Activated CD8-positive, alpha-beta memory T cell treated with anti-CD3 and anti-CD28 coated beads, Interleukin-2, amount 50 U/mL, for 24 hours (primary cell): ENCODE data around the gene GDNF.
"Not testable (repeated sequence)": the region's sequence is repeated elsewhere in the genome, so short reads cannot be mapped to it uniquely, and the experiment has no call there.

Source experiments
- DNase-seq: peaks from one replicate; pipeline ENCODE4 v3.0.0-alpha.2; 2020; ENCODE audit errors: extremely low read depth

Gene GDNF, protein sequence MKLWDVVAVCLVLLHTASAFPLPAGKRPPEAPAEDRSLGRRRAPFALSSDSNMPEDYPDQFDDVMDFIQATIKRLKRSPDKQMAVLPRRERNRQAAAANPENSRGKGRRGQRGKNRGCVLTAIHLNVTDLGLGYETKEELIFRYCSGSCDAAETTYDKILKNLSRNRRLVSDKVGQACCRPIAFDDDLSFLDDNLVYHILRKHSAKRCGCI

DNA sequence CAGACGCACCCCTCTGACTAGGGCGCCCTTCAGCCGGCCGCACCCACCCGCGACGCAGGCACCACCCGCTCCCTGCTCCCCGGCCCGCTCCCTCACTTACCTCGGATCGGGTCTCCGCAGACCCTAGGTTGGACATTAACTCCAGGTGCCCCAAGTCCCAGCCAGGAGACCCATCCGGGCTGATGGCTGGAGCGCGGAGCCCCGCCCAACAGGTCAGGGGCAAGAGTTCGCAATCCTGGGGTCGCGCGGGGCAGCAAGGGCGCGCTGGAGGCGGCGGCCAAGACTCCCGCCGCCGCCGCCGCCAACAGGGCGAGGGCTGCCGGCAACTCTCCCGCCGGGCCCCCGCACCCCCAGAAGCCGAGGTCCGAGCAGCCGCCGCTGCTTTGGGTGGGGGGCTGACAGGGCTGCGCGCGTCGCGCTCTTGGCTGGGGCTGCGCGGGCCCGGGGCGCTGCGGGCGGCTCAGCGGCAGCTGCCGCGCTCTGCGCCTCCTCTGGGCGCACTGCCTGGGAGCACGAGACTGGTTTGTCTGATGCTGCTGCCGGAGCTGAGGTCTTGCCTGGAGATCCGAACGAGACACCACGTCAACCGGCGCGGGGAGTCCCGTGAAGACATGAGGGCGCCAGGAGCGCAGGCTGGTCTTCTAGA, at the start of gene GDNF:
Gene GDNF, minus strand, starts transcription at position 635 of the 646 bp plus-strand sequence. CDS start 5,245 bp downstream, outside the sequence.
- DNase-seq: no peak

DNA sequence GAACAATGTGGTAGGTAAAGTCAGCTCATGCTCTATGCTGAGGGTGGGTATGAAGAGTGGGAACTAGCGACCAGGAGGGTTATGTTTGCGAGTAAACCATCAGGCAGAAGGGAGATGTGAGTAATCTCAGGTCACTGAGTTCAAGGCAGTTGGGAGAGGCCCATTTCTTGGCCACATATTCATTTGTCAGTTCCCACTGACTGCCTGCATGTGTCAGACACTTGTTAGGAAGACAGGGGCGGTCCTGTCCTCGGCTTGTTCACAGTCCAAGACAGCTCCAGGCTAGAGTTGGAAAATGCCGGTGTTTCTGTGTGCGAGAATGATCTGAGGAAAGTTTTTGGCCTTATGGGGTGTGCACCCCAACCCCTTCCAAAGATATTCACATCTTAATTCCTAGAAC, 48.6 kb upstream of the GDNF start:
- no peak for DNase-seq

DNA sequence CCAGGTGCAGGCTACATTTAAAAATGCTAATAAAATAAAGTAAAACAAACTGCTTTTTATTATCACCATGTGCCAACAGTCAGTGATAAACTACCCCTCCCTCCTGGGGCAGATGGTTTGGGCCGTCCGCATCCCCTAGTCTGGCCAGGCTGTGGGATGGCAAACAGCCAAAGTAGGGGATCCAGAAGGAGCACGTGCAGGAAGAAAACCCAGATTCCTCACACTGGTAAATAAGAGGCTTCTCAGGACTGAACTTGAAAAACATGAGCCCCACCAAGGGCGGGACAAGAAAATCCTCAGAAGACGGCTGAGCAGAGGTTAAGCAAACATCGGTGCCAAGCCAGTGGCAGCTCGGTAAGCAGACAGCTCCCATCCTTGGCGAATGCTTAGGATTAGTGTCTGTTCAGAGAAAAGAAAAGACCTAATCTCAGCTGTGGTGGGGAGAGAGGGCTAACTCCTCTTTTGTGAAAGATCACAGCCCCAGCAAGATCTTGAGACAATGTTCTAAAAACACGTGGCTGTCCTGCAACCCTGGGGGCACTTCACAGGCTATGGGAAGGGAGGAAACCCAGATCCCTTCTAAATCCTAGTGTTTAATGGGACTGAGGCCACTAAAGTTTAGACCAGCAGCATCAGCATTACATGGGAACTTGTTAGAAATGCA, 46.5 kb upstream of the GDNF start:
- DNase-seq: no peak

- DNase-seq: no peak
Measured at GRCh38 chr5:37882636-37883035, 42.8 kb upstream of the GDNF start.

GRCh38 chr5:37881359-37881758, 41.5 kb upstream of the GDNF start:
- no peak for DNase-seq

DNA sequence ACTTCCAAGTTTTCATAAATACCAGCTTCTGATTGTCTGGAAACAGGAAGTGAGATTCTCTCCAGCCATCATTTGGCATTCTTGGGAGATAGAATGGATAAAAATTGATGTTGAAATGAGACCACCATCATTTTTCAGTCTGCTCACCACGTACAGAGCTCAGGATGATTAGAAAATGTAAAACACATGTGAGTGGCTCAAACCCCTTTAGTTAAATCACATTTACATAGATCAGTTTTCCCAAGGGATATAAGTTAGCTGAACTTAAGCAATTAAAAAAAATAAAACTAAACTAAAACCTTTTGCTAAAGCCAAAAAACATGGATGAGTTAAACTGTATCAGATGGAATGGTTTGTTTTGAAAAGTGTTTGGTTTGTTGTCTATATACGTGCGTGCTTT, 37.1 kb upstream of the GDNF start:
- DNase-seq: no peak

- DNase-seq: no peak
Measured at GRCh38 chr5:37876245-37876644, 36.4 kb upstream of the GDNF start.

GRCh38 chr5:37875051-37875787, 35.4 kb upstream of the GDNF start:
- no peak for DNase-seq

- no peak for DNase-seq
Measured at GRCh38 chr5:37873988-37874387, 34.1 kb upstream of the GDNF start.

GRCh38 chr5:37871023-37871815, 31.4 kb upstream of the GDNF start:
- no peak for DNase-seq

GRCh38 chr5:37869216-37869615, 29.4 kb upstream of the GDNF start:
- no peak for DNase-seq

DNA sequence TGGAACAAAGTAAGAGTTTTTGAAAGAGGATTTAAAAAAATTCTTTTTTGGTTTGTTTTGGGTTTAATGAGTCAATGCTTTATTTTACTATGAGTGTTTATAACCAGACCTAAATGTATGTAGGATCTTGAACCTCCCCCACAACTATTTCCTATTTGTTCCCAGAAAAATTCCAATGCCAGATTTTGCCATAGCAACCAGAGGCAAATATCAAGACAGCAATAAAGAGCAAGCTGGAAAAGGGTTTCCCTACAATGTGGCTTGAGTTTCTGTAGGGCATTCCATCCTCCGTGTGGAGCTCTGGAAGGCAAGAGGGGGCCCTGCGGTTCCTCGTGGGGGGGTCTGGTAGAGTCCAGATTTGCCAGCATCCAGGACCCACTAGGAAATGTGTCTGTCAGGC, 27.8 kb upstream of the GDNF start:
- no peak for DNase-seq

DNA sequence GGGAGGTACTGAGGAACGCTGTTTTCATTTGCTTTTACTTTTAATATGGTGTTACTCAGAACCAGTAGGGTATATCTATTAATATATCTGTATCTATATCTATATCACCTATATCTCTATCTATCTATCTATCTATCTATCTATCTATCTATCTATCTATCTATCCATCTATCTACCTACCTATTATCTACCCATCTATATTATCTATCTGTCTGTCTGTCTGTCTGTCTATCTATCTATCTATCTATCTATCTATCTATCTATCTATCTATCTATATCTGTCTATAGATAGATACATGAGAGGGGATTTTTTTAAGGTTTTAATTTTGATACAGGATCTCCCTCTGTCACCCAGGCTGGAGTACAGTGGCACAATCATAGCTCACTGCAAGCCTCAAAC, 23.1 kb upstream of the GDNF start:
- not testable (repeated sequence) for DNase-seq

- DNase-seq: no peak
Measured at GRCh38 chr5:37860206-37860605, 20.4 kb upstream of the GDNF start.

GRCh38 chr5:37859805-37860204, 20.0 kb upstream of the GDNF start:
- DNase-seq: no peak

DNA sequence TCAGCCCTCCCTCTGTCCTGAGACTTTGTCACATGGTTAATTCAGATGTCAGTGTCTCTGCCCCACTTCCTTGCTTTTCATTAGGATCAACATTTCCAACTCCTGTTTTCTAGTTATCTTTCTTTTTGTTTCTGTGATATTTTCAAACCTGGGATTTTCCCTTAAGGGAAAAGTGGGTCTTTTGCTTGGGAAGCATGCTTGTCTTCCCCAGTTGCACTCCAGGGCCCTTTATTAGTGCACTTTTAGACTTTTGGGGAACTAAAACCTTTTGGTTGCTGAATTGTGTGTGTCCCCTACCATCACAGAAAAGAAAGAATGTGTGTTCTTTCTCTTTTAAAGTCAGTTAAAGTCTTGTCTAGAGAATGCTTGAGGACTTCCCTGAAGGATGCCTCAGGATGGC, 18.4 kb upstream of the GDNF start:
- DNase-seq: no peak

DNA sequence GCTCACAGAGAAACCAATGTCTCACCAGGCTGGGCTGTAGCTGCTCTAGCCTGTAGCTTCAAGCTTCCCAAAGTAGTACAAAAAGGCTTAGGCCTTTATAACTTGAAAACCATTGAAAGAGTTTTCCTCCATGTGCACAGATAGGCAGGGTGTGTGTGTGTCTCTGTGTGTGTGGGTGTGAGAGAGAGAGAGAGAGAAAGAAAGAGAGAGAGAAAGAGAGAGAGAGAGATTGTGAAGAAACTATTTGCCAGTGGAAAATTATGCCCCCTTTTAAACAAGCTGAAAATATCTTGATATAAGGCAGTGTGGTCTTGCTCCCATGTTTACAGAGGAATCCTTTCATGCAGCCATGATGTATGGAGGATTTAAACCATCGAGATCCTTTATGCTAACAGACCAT, 17.9 kb upstream of the GDNF start:
- DNase-seq: no peak

DNA sequence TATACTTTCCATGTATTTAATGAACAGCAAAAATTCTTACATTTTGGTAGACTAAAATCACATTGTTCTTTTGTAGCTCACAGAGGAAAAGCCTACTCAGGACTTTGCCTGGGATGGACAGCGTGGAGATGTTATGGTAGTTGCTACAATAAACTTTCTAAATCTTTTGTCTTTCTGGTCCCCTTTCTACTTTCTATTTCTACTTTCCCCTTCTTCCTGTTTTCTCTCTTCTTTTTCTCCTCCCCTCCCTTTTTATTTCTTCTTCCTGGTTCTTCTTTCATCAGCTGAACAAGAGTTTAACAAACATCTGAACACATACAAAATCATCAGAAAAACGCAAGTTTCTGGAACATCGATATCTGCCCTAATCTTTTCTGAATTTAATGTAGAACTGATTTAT, 15.6 kb upstream of the GDNF start:
- DNase-seq: no peak

- DNase-seq: no peak
Measured at GRCh38 chr5:37851305-37851704, 11.5 kb upstream of the GDNF start.

GRCh38 chr5:37850226-37850865, 10.5 kb upstream of the GDNF start:
- DNase-seq: no peak

DNA sequence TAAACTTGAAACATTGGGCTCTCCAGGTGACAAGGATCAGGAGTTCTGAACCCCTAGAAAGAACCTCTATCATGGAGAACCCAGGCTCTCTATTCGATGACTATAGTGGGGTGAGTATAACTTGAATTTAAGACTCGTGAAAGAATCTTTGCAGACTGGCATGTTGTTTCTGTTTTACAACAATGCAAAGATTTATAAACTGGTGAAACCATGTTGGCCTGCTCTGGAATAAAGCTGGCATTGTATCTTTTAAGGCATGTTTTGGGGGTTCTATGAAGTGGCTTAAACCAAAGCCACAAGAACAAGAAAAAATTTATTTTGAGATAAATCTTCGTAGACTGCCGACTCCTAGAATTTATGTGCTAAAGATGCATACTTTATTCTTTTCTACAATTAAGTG, 9.8 kb upstream of the GDNF start:
- no peak for DNase-seq
